HepG2 (cell line): ENCODE results near the gene PIP5KL1. TPM values are rescaled to one million over a fixed set of nuclear protein-coding genes. Genes with fewer than 3 reads are reported as not detected.

Source experiments
- ATAD3A ChIP-seq: sonication (generic); formaldehyde crosslinking; IDR thresholded peaks from 2 replicates; pipeline ENCODE4 v1.4.0; 2020; ENCODE audit warnings: missing genetic modification reagents
- CENPX ChIP-seq: sonication (generic); formaldehyde crosslinking; IDR thresholded peaks from 2 replicates; pipeline ENCODE4 v1.9.0; 2021; ENCODE audit warnings: mild to moderate bottlenecking, missing genetic modification reagents, moderate library complexity
- DMTF1 ChIP-seq: sonication (generic); formaldehyde crosslinking; IDR thresholded peaks from 2 replicates; pipeline ENCODE4 v1.4.0; 2020; ENCODE audit warnings: mild to moderate bottlenecking, missing genetic modification reagents
- GPN1 ChIP-seq: sonication (generic); formaldehyde crosslinking; IDR thresholded peaks from 2 replicates; pipeline ENCODE4 v1.5.1; 2020; ENCODE audit warnings: missing genetic modification reagents, borderline replicate concordance
- HES4 ChIP-seq: sonication (generic); formaldehyde crosslinking; IDR thresholded peaks from 2 replicates; pipeline ENCODE4 v1.9.0; 2021; ENCODE audit warnings: mild to moderate bottlenecking, missing genetic modification reagents, borderline replicate concordance
- HNF4A ChIP-seq: sonication (generic); formaldehyde crosslinking; IDR thresholded peaks from 2 replicates; pipeline ENCODE4 v1.4.0; 2020; ENCODE audit warnings: missing genetic modification reagents
- LCORL ChIP-seq, 2 experiments: fragments of 450-650 bp in 1 of 2; sonication (generic) in 1 of 2; formaldehyde crosslinking in 1 of 2; IDR thresholded peaks; 2 replicates each; pipeline versions ENCODE4 v1.5.0 to v1.6.1; 2017 to 2020; ENCODE audit warnings: antibody characterized with exemption in 1 of 2, missing genetic modification reagents in 1 of 2
- NRL ChIP-seq: sonication (generic); formaldehyde crosslinking; IDR thresholded peaks from 2 replicates; pipeline ENCODE4 v1.5.0; 2020; ENCODE audit warnings: missing genetic modification reagents, mild to moderate bottlenecking, moderate library complexity, borderline replicate concordance
- SMAD1 ChIP-seq: sonication (generic); formaldehyde crosslinking; IDR thresholded peaks from 2 replicates; pipeline ENCODE4 v1.4.0; 2020; ENCODE audit warnings: missing genetic modification reagents, low read depth, mild to moderate bottlenecking, borderline replicate concordance
- SMYD3 ChIP-seq: sonication (generic); formaldehyde crosslinking; IDR thresholded peaks from 2 replicates; pipeline ENCODE4 v1.8.1; 2023; ENCODE audit warnings: mild to moderate bottlenecking, missing genetic modification reagents
- TBX2 ChIP-seq: sonication (generic); formaldehyde crosslinking; IDR thresholded peaks from 2 replicates; pipeline ENCODE4 v1.5.0; 2020; ENCODE audit warnings: missing genetic modification reagents, mild to moderate bottlenecking, borderline replicate concordance
- TFAP4 ChIP-seq: sonication (generic); IDR thresholded peaks from 2 replicates; pipeline ENCODE4 v1.6.1; 2016; ENCODE audit warnings: low read depth, borderline replicate concordance
- THAP11 ChIP-seq: IDR thresholded peaks from 2 replicates; pipeline ENCODE4 v1.6.1; 2016; ENCODE audit warnings: missing biosample characterization, missing genetic modification reagents
- THAP8 ChIP-seq: sonication (generic); formaldehyde crosslinking; IDR thresholded peaks from 2 replicates; pipeline ENCODE4 v1.5.1; 2020; ENCODE audit warnings: missing genetic modification reagents, mild to moderate bottlenecking, borderline replicate concordance
- TOPORS ChIP-seq: sonication (generic); formaldehyde crosslinking; IDR thresholded peaks from 2 replicates; pipeline ENCODE4 v1.8.0; 2023; ENCODE audit warnings: mild to moderate bottlenecking, missing genetic modification reagents
- ZMYM3 ChIP-seq: sonication (generic); formaldehyde crosslinking; IDR thresholded peaks from 2 replicates; pipeline ENCODE4 v1.5.1; 2020; ENCODE audit warnings: mild to moderate bottlenecking, missing genetic modification reagents
- ZNF260 ChIP-seq: sonication (generic); formaldehyde crosslinking; IDR thresholded peaks from 2 replicates; pipeline ENCODE4 v1.4.0; 2020; ENCODE audit warnings: missing genetic modification reagents, low read depth, mild to moderate bottlenecking, borderline replicate concordance
- ZNF33A ChIP-seq: sonication (generic); formaldehyde crosslinking; IDR thresholded peaks from 2 replicates; pipeline ENCODE4 v1.5.1; 2020; ENCODE audit warnings: missing genetic modification reagents, mild to moderate bottlenecking, moderate library complexity, borderline replicate concordance
- ZNF547 ChIP-seq: sonication (generic); formaldehyde crosslinking; IDR thresholded peaks from 2 replicates; pipeline ENCODE4 v1.5.1; 2020; ENCODE audit warnings: mild to moderate bottlenecking, missing genetic modification reagents
- ZNF841 ChIP-seq: sonication (generic); formaldehyde crosslinking; IDR thresholded peaks from 2 replicates; pipeline ENCODE4 v1.8.1; 2023; ENCODE audit warnings: missing genetic modification reagents, borderline replicate concordance
- ZNF883 ChIP-seq: sonication (generic); formaldehyde crosslinking; IDR thresholded peaks from 2 replicates; pipeline ENCODE4 v1.5.1; 2020; ENCODE audit warnings: mild to moderate bottlenecking, missing genetic modification reagents; ENCODE audit errors: not compliant biosample characterization
- ZZZ3 ChIP-seq: sonication (generic); formaldehyde crosslinking; IDR thresholded peaks from 2 replicates; pipeline ENCODE4 v1.4.0; 2020; ENCODE audit warnings: missing genetic modification reagents, mild to moderate bottlenecking, borderline replicate concordance
- polyA plus RNA-seq, 8 experiments: library from polyadenylated mRNA; depleted of rRNA in 3 of 8; stranded (reverse) in 7 of 8; unstranded in 1 of 8; fragments of >200 nt; fragmentation: Illumina TruSeq in 4 of 8; extraction: Trizol in 4 of 8; gene quantifications; 2 replicates each; pipeline versions ENCODE4 v1.2.1 to v1.2.3, GENCODE V29; 2011 to 2016; ENCODE audit warnings: low read depth in 4 of 8, missing spikeins in 1 of 8, mixed read lengths in 1 of 8; ENCODE audit not compliant: insufficient read depth in 1 of 8
- total RNA-seq, 5 experiments: library from RNA; depleted of rRNA; stranded (reverse); fragments of >200 nt; fragmentation: Illumina TruSeq; extraction: Trizol; gene quantifications; 2 replicates each; pipeline ENCODE4 v1.2.3, GENCODE V29; 2016; ENCODE audit warnings: low read depth in 1 of 5
- TF ChIP-seq, protein P1 (sequence below): fragments of 450-650 bp; IDR thresholded peaks from 2 replicates; pipeline ENCODE4 v1.6.1; 2017; ENCODE audit warnings: mild to moderate bottlenecking

PIP5KL1 gene
- total and polyA plus RNA-seq, 2 of the 13 experiments (the other 11 are each of a cell fraction or from before 2014, with no cell fraction given), result 0.20 to 0.49 TPM

DNA sequence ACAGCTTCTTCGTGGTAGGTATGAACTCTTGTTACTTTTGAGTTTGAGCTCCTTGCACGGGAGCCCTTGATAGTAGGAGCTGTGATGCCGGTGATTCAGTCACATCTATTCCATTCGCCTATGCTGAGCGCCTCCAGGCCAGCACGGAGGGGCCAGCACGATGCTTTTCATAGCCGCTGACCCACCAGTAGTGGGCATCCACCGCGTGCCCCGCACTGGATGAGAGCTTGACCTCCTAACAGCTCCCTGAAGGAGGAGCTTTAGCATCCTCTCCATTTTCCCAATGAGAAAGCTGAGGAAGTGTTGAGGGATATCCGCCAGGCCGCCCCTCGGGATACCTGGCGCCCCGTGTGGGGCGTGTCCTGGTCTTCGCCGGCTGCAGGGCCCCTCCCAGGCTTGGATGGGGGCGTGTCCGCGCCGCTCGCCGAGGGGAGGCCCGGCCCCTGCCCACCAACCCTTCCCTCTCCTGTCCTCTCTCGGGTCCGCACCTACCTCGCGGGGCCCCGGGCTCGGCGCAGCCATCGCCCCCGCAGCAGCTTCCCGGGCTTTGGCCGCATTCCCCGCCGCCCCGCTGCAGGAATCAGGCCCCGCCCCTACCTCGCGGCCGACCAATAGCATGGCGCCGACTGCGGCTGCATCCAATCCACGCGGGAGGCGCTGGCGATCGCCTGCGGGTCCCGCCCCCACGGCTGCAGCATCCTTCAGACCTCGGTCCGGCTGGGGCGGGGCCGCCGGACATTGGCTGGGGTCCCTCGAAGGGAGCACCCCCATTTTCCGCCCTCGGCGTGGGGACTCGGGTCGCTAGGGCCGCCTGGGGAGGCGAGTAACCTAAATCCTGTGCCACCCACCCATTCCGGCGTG is at the start of gene PIP5KL1 (continued):
- TF ChIP-seq, protein P1, sequence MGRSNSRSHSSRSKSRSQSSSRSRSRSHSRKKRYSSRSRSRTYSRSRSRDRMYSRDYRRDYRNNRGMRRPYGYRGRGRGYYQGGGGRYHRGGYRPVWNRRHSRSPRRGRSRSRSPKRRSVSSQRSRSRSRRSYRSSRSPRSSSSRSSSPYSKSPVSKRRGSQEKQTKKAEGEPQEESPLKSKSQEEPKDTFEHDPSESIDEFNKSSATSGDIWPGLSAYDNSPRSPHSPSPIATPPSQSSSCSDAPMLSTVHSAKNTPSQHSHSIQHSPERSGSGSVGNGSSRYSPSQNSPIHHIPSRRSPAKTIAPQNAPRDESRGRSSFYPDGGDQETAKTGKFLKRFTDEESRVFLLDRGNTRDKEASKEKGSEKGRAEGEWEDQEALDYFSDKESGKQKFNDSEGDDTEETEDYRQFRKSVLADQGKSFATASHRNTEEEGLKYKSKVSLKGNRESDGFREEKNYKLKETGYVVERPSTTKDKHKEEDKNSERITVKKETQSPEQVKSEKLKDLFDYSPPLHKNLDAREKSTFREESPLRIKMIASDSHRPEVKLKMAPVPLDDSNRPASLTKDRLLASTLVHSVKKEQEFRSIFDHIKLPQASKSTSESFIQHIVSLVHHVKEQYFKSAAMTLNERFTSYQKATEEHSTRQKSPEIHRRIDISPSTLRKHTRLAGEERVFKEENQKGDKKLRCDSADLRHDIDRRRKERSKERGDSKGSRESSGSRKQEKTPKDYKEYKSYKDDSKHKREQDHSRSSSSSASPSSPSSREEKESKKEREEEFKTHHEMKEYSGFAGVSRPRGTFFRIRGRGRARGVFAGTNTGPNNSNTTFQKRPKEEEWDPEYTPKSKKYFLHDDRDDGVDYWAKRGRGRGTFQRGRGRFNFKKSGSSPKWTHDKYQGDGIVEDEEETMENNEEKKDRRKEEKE, result no peak
- TF ChIP-seq ZNF547, result no peak
- no peak for TF ChIP-seq ZNF260 (CRISPR knock-in tag)
- no peak for TF ChIP-seq DMTF1 (CRISPR knock-in tag)
- TF ChIP-seq ZNF883 (CRISPR knock-in tag), result no peak
- TF ChIP-seq THAP8 (CRISPR knock-in tag), result no peak
- no peak for TF ChIP-seq TFAP4
- peak; percentile 33; the same call in 1 of the 2 replicates for TF ChIP-seq THAP11 (CRISPR knock-in tag)
- no peak for TF ChIP-seq ZNF33A (CRISPR knock-in tag)
- no peak for TF ChIP-seq ZZZ3 (CRISPR knock-in tag)
- TF ChIP-seq ATAD3A, result no peak
- no peak for TF ChIP-seq CENPX (CRISPR knock-in tag)
- no peak for TF ChIP-seq HNF4A (CRISPR knock-in tag)
- no peak for TF ChIP-seq SMYD3 (CRISPR knock-in tag)
- no peak for TF ChIP-seq HES4 (CRISPR knock-in tag)
- peak; percentile 53; the same call in 1 of the 2 replicates for TF ChIP-seq SMAD1 (CRISPR knock-in tag)
- TF ChIP-seq GPN1 (CRISPR knock-in tag), result no peak
- no peak for TF ChIP-seq NRL (CRISPR knock-in tag)
- no peak for TF ChIP-seq LCORL (IDR thresholded peaks at IDR 0.05)
- TF ChIP-seq LCORL (CRISPR knock-in tag; IDR thresholded peaks at IDR 0.05), result 0 out of 2 replicates have a peak, but pooled peaks have one; percentile 32
- 0 out of 2 replicates have a peak, but pooled peaks have one; percentile 43 for TF ChIP-seq TBX2 (CRISPR knock-in tag)
- no peak for TF ChIP-seq ZMYM3
- no peak for TF ChIP-seq TOPORS (CRISPR knock-in tag)
- TF ChIP-seq ZNF841 (CRISPR knock-in tag), result no peak
